ENCODE data around the gene ARGFX.

ARGFX gene

DNA sequence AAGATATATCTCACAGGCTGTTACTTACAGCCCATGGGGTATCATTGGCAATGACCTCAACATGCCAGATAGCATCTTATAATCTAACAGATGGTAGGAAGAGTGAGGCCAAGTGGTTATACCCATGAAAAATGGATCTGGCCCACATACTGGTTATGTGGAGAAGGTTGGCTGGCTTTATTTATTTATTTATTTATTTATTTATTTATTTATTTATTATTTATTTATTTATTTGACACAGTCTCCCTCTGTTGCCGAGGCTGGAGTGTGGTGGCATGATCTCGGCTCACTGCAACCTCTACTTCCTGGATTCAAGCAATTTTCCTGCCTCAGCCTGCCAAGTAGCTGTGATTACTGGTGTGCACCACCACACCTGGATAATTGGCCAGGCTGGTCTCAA is 37.0 kb downstream of the ARGFX start:
- no peak for TF ChIP-seq TAF1 (IDR thresholded peaks at IDR 0.05; ENCODE audit: borderline replicate concordance, insufficient read depth, low read length)
- no peak for TF ChIP-seq SIN3A (IDR thresholded peaks at IDR 0.05; ENCODE audit: borderline replicate concordance, insufficient read depth, low read length)
- TF ChIP-seq FOXP2 (optimal IDR thresholded peaks at IDR 0.05; ENCODE audit: borderline replicate concordance, extremely low read depth, extremely low read length, insufficient read depth): no peak
- TF ChIP-seq POLR2AphosphoS5 (IDR thresholded peaks at IDR 0.05; ENCODE audit: low read depth, low read length): no peak
- TF ChIP-seq, protein P1, sequence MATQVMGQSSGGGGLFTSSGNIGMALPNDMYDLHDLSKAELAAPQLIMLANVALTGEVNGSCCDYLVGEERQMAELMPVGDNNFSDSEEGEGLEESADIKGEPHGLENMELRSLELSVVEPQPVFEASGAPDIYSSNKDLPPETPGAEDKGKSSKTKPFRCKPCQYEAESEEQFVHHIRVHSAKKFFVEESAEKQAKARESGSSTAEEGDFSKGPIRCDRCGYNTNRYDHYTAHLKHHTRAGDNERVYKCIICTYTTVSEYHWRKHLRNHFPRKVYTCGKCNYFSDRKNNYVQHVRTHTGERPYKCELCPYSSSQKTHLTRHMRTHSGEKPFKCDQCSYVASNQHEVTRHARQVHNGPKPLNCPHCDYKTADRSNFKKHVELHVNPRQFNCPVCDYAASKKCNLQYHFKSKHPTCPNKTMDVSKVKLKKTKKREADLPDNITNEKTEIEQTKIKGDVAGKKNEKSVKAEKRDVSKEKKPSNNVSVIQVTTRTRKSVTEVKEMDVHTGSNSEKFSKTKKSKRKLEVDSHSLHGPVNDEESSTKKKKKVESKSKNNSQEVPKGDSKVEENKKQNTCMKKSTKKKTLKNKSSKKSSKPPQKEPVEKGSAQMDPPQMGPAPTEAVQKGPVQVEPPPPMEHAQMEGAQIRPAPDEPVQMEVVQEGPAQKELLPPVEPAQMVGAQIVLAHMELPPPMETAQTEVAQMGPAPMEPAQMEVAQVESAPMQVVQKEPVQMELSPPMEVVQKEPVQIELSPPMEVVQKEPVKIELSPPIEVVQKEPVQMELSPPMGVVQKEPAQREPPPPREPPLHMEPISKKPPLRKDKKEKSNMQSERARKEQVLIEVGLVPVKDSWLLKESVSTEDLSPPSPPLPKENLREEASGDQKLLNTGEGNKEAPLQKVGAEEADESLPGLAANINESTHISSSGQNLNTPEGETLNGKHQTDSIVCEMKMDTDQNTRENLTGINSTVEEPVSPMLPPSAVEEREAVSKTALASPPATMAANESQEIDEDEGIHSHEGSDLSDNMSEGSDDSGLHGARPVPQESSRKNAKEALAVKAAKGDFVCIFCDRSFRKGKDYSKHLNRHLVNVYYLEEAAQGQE (IDR thresholded peaks at IDR 0.05; ENCODE audit: insufficient read depth in 1 of 2, low read depth in 2 of 2, low read length in 2 of 2): no peak

DNA sequence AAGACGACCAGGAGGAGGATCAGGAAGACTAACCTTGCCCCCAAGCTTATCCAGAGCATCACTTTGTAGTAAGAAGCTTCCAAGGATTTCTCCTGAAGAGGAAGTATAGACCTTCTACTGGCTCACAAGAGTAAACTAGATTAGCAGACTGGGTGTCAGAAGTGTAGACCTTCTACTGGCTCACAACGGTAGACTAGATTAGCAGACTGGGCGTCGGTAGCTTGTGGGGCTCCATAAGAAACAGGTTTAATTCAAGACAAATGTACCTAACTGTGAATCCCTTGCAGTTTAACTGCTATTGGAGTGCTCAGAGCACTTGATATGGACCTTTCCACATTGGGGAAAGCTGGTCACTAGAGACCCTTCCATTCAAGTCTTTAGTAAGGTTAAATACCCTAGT is 38.4 kb downstream of the ARGFX start:
- TF ChIP-seq POLR2AphosphoS5 (IDR thresholded peaks at IDR 0.05; ENCODE audit: low read depth, low read length) (no peak), FOXP2 (optimal IDR thresholded peaks at IDR 0.05; ENCODE audit: borderline replicate concordance, extremely low read depth, extremely low read length, insufficient read depth) (no peak), SIN3A (IDR thresholded peaks at IDR 0.05; ENCODE audit: borderline replicate concordance, insufficient read depth, low read length) (no peak), TAF1 (IDR thresholded peaks at IDR 0.05; ENCODE audit: borderline replicate concordance, insufficient read depth, low read length) (no peak)
- TF ChIP-seq, protein P1 (IDR thresholded peaks at IDR 0.05; ENCODE audit: insufficient read depth in 1 of 2, low read depth in 2 of 2, low read length in 2 of 2): no peak

Measured in PFSK-1 (cell line).